Pons (tissue), 1 donor: ENCODE measurements around the gene KCNE4.
"Not testable (repeated sequence)": the region's sequence is repeated elsewhere in the genome, so short reads cannot be mapped to it uniquely, and the experiment has no call there.

Source experiments
- DNase-seq: peaks from one replicate; pipeline ENCODE4 v3.0.0-alpha.2; 2016; ENCODE audit warnings: low spot score

KCNE4 gene

GRCh38 chr2:223058952-223059716, 7.1 kb downstream of the KCNE4 start:
- DNase-seq = no peak

GRCh38 chr2:223060201-223060825, 8.3 kb downstream of the KCNE4 start:
- DNase-seq = no peak

GRCh38 chr2:223062396-223062795, 10.4 kb downstream of the KCNE4 start:
- no peak for DNase-seq

GRCh38 chr2:223065107-223065506, 13.1 kb downstream of the KCNE4 start:
- DNase-seq = no peak

GRCh38 chr2:223066721-223067120, 14.7 kb downstream of the KCNE4 start:
- DNase-seq = no peak

- DNase-seq = no peak
Measured at GRCh38 chr2:223068071-223068470, 16.1 kb downstream of the KCNE4 start.

- DNase-seq = no peak
Measured at GRCh38 chr2:223069465-223069864, 17.5 kb downstream of the KCNE4 start.

- no peak for DNase-seq
Measured at GRCh38 chr2:223069988-223070387, 18.0 kb downstream of the KCNE4 start.

- no peak for DNase-seq
Measured at GRCh38 chr2:223071139-223071538, 19.1 kb downstream of the KCNE4 start.

GRCh38 chr2:223072826-223073225, 20.8 kb downstream of the KCNE4 start:
- DNase-seq = no peak

GRCh38 chr2:223075301-223076270, 23.6 kb downstream of the KCNE4 start:
- no peak for DNase-seq

- DNase-seq = no peak
Measured at GRCh38 chr2:223076573-223076972, 24.6 kb downstream of the KCNE4 start.

- DNase-seq = no peak
Measured at GRCh38 chr2:223078482-223078881, 26.5 kb downstream of the KCNE4 start.

GRCh38 chr2:223079378-223079777, 27.4 kb downstream of the KCNE4 start:
- no peak for DNase-seq

- no peak for DNase-seq
Measured at GRCh38 chr2:223079925-223080324, 27.9 kb downstream of the KCNE4 start.

GRCh38 chr2:223080790-223081360, 28.9 kb downstream of the KCNE4 start:
- DNase-seq = not testable (repeated sequence)

- DNase-seq = no peak
Measured at GRCh38 chr2:223081789-223082188, 29.8 kb downstream of the KCNE4 start.

GRCh38 chr2:223082706-223083105, 30.7 kb downstream of the KCNE4 start:
- no peak for DNase-seq

- DNase-seq = no peak
Measured at GRCh38 chr2:223083402-223084070, 31.5 kb downstream of the KCNE4 start.

GRCh38 chr2:223084873-223085272, 32.9 kb downstream of the KCNE4 start:
- DNase-seq = peak; percentile 31

- DNase-seq = peak; percentile 78
Measured at GRCh38 chr2:223086370-223086981, 34.5 kb downstream of the KCNE4 start.
